EL (cell line): ENCODE data around the gene CENPX.

ENCODE experiments used
- DNase-seq: peaks from one replicate; pipeline ENCODE4 v3.0.0-alpha.2; 2016

CENPX gene

GRCh38 chr17:82009413-82009812 lies 13.3 kb downstream of the CENPX start:
- DNase-seq: no peak

- DNase-seq: no peak
Observed at GRCh38 chr17:82008941-82009405, 13.7 kb downstream of the CENPX start.

- DNase-seq: no peak
Observed at GRCh38 chr17:82008258-82008940, 14.3 kb downstream of the CENPX start.

GRCh38 chr17:82007495-82008257 lies 15.0 kb downstream of the CENPX start:
- no peak for DNase-seq

- DNase-seq: no peak
Observed at GRCh38 chr17:82007228-82007494, 15.5 kb downstream of the CENPX start.

GRCh38 chr17:82006468-82007227 lies 16.0 kb downstream of the CENPX start:
- DNase-seq: peak; percentile 64

GRCh38 chr17:82005701-82006348 lies 16.9 kb downstream of the CENPX start:
- no peak for DNase-seq

GRCh38 chr17:82004517-82005455 lies 17.9 kb downstream of the CENPX start:
- DNase-seq: no peak

- peak; percentile 99 for DNase-seq
Observed at GRCh38 chr17:82003411-82004381, 19.0 kb downstream of the CENPX start.

- no peak for DNase-seq
Observed at GRCh38 chr17:82001571-82002056, 21.1 kb downstream of the CENPX start.

- DNase-seq: no peak
Observed at GRCh38 chr17:82000803-82001570, 21.7 kb downstream of the CENPX start.

- DNase-seq: no peak
Observed at GRCh38 chr17:81999976-82000802, 22.5 kb downstream of the CENPX start.

- no peak for DNase-seq
Observed at GRCh38 chr17:81999587-81999975, 23.1 kb downstream of the CENPX start.

- no peak for DNase-seq
Observed at GRCh38 chr17:81998691-81999438, 23.8 kb downstream of the CENPX start.

- no peak for DNase-seq
Observed at GRCh38 chr17:81998212-81998611, 24.5 kb downstream of the CENPX start.

GRCh38 chr17:81996757-81997441 lies 25.8 kb downstream of the CENPX start:
- no peak for DNase-seq

- DNase-seq: no peak
Observed at GRCh38 chr17:81996232-81996756, 26.4 kb downstream of the CENPX start.
